ENCODE measurements around the gene FHAD1.

DNA sequence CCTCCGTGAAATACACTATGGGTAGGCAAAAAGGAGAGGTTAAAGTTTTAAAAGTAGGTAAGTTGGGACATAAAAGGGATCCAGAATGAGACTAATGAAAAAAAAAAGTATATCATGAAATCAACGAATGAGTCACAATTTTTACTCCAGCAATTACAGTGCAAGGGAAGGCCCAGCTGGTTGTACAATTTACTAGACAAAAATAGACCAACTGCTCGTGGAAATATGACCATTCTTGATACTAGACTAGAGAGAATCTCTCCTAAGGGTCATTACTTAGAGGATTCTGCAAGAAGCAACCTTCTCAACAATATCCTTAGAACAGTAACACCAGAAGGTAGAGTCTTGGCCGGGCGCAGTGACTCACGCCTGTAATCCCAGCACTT, 107.5 kb downstream of the FHAD1 start:
- TF ChIP-seq, protein P1, sequence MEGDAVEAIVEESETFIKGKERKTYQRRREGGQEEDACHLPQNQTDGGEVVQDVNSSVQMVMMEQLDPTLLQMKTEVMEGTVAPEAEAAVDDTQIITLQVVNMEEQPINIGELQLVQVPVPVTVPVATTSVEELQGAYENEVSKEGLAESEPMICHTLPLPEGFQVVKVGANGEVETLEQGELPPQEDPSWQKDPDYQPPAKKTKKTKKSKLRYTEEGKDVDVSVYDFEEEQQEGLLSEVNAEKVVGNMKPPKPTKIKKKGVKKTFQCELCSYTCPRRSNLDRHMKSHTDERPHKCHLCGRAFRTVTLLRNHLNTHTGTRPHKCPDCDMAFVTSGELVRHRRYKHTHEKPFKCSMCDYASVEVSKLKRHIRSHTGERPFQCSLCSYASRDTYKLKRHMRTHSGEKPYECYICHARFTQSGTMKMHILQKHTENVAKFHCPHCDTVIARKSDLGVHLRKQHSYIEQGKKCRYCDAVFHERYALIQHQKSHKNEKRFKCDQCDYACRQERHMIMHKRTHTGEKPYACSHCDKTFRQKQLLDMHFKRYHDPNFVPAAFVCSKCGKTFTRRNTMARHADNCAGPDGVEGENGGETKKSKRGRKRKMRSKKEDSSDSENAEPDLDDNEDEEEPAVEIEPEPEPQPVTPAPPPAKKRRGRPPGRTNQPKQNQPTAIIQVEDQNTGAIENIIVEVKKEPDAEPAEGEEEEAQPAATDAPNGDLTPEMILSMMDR (IDR thresholded peaks at IDR 0.05), result no peak
- no peak for TF ChIP-seq POLR2A (IDR thresholded peaks at IDR 0.05)

Measured in right lobe of liver (tissue), 4 donors.